ENCODE results near the gene RSKR.

GRCh38 chr17:28569446-28569845 lies 44.5 kb downstream of the RSKR start:
- TF ChIP-seq CTCF (conservative IDR thresholded peaks at IDR 0.05 in 1 of 2, IDR thresholded peaks at IDR 0.05 in 1 of 2; ENCODE audit: extremely low read depth in 1 of 2, insufficient read depth in 1 of 2, low read depth in 1 of 2, low read length in 2 of 2): no peak
- no peak for TF ChIP-seq EZH2 (IDR thresholded peaks at IDR 0.05; ENCODE audit: borderline replicate concordance, low read length)

Measured in mammary epithelial cell (primary cell).